DND-41 (cell line): Measurements from ENCODE around the gene TTC39B.
A peak's percentile ranks its signal among the peaks of the same experiment; 100 is the strongest.

Experiments used
- ATAC-seq: fragments of 200-7000 bp; cut with Tn5 transposase; 3 replicates; pipeline ENCODE4 v1.9.1; 2021; ENCODE audit warnings: low read depth; ENCODE audit not compliant: insufficient read depth
- DNase-seq: peaks from one replicate; pipeline ENCODE4 v3.0.0-alpha.2; 2020
- H2AFZ ChIP-seq: 2 replicates; pipeline ENCODE4 v1.6.0; 2012; ENCODE audit warnings: low read depth, low read length
- H3K27ac ChIP-seq: 2 replicates; pipeline ENCODE4 v1.5.1; 2012; ENCODE audit warnings: low read length, inconsistent platforms
- H3K27me3 ChIP-seq: fragments of 200-600 bp; sonication (generic); 2 replicates; pipeline ENCODE4 v1.6.0; 2012; ENCODE audit warnings: low read length, mild to moderate bottlenecking, inconsistent platforms; ENCODE audit not compliant: insufficient read depth, poor library complexity
- H3K36me3 ChIP-seq: 2 replicates; pipeline ENCODE4 v1.5.1; 2012; ENCODE audit warnings: low read length, inconsistent platforms; ENCODE audit not compliant: insufficient read depth
- H3K4me1 ChIP-seq: 2 replicates; pipeline ENCODE4 v1.5.1; 2012; ENCODE audit warnings: mild to moderate bottlenecking, low read length; ENCODE audit not compliant: insufficient read depth
- H3K4me2 ChIP-seq: 2 replicates; pipeline ENCODE4 v1.6.0; 2012; ENCODE audit warnings: mild to moderate bottlenecking, moderate library complexity, low read length, inconsistent platforms; ENCODE audit not compliant: insufficient read depth
- H3K4me3 ChIP-seq, 2 experiments: fragments of 200-600 bp in 1 of 2; shearing (Covaris generic) in 1 of 2; 2 replicates each; pipeline ENCODE4 v1.5.1; 2012 to 2016; ENCODE audit warnings: inconsistent platforms in 2 of 2, low read length in 2 of 2, mild to moderate bottlenecking in 2 of 2, low read depth in 1 of 2, moderate library complexity in 1 of 2
- H3K79me2 ChIP-seq: 2 replicates; pipeline ENCODE4 v1.6.0; 2012; ENCODE audit warnings: low read length, inconsistent platforms; ENCODE audit not compliant: insufficient read depth
- H3K9ac ChIP-seq: 2 replicates; pipeline ENCODE4 v1.6.0; 2012; ENCODE audit warnings: low read depth, mild to moderate bottlenecking, inconsistent platforms, low read length, moderate library complexity
- H3K9me3 ChIP-seq: 2 replicates; pipeline ENCODE4 v1.5.1; 2012; ENCODE audit warnings: low read length, moderate library complexity, mild to moderate bottlenecking, inconsistent platforms; ENCODE audit not compliant: insufficient read depth, severe bottlenecking
- H4K20me1 ChIP-seq: 2 replicates; pipeline ENCODE4 v1.6.0; 2012; ENCODE audit warnings: low read length; ENCODE audit not compliant: insufficient read depth
- EZH2 ChIP-seq: IDR thresholded peaks from 3 replicates; pipeline ENCODE4 v1.6.1; 2012; ENCODE audit warnings: borderline replicate concordance, low read depth, mild to moderate bottlenecking, moderate library complexity, low read length, inconsistent platforms; ENCODE audit not compliant: severe bottlenecking
- TF ChIP-seq, protein P1 (sequence below): IDR thresholded peaks from 2 replicates; pipeline ENCODE4 v1.5.1; 2012; ENCODE audit warnings: borderline replicate concordance, low read length, moderate library complexity, mild to moderate bottlenecking; ENCODE audit not compliant: poor library complexity, severe bottlenecking; ENCODE audit errors: extremely low read depth

TTC39B gene

GRCh38 chr9:15213249-15213648, 93.8 kb downstream of the TTC39B start:
- H3K9me3 ChIP-seq = no peaks in the 10 kb centered on the region
- H3K9ac ChIP-seq = no peak overlapping the region
- H2AFZ ChIP-seq = no peak overlapping the region
- no peak for ATAC-seq
- TF ChIP-seq, protein P1, sequence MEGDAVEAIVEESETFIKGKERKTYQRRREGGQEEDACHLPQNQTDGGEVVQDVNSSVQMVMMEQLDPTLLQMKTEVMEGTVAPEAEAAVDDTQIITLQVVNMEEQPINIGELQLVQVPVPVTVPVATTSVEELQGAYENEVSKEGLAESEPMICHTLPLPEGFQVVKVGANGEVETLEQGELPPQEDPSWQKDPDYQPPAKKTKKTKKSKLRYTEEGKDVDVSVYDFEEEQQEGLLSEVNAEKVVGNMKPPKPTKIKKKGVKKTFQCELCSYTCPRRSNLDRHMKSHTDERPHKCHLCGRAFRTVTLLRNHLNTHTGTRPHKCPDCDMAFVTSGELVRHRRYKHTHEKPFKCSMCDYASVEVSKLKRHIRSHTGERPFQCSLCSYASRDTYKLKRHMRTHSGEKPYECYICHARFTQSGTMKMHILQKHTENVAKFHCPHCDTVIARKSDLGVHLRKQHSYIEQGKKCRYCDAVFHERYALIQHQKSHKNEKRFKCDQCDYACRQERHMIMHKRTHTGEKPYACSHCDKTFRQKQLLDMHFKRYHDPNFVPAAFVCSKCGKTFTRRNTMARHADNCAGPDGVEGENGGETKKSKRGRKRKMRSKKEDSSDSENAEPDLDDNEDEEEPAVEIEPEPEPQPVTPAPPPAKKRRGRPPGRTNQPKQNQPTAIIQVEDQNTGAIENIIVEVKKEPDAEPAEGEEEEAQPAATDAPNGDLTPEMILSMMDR = no peak
- no peak for TF ChIP-seq EZH2
- H3K27ac ChIP-seq = no peak overlapping the region
- no peaks in the 10 kb centered on the region for H4K20me1 ChIP-seq
- no peaks in the 10 kb centered on the region for H3K4me1 ChIP-seq
- H3K27me3 ChIP-seq = no peaks in the 10 kb centered on the region
- no peak overlapping the region for H3K4me2 ChIP-seq
- no peaks in the 10 kb centered on the region for H3K36me3 ChIP-seq
- DNase-seq = no peak
- H3K79me2 ChIP-seq = no peaks in the 10 kb centered on the region
- no peak overlapping the region for H3K4me3 ChIP-seq

GRCh38 chr9:15211815-15212495, 95.1 kb downstream of the TTC39B start:
- Histone ChIP-seq H4K20me1 (no peaks in the 10 kb centered on the region), H3K27ac (no peak overlapping the region), H3K36me3 (no peaks in the 10 kb centered on the region), H3K9me3 (no peaks in the 10 kb centered on the region), H2AFZ (no peak overlapping the region), H3K79me2 (no peaks in the 10 kb centered on the region), H3K4me1 (no peaks in the 10 kb centered on the region), H3K4me2 (no peak overlapping the region), H3K27me3 (no peaks in the 10 kb centered on the region), H3K9ac (no peak overlapping the region), H3K4me3 (no peak overlapping the region)
- DNase-seq = no peak
- TF ChIP-seq, protein P1 = no peak
- TF ChIP-seq EZH2 = no peak
- ATAC-seq = no peak

DNA sequence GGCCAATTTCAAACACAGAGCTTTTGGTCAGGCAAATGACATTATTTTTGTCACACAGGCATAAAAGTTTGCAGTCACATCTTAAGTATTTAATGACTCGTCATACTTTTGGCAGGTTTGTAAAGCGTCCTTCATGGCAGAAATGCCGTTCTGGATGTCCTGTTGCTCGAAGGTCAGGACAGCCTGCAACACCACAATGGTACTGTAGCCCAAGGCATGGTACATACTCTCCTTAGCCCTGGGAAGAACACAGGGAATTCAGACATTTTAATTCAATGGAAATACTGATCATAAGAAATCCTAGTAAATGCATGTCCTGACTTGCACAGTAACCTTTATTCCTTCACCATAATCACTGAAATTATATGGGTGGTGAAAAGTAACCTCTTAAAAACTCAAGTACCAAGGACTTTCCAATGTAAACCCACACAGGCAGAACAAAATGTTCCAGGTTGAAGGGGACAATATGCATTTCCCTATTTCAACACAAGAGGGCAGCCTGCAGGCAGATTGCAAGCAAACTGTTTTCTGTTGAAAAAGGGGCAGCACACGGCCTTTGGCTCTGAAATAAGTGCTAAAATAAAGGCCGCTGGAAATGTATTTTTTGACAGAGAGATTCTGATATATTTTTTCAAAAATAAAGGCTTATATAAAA, 95.7 kb downstream of the TTC39B start:
- no peak for TF ChIP-seq EZH2
- TF ChIP-seq, protein P1 = peak; percentile 85
- Histone ChIP-seq H3K4me1 (no peaks in the 10 kb centered on the region), H3K27me3 (no peaks in the 10 kb centered on the region), H3K36me3 (no peaks in the 10 kb centered on the region), H3K4me2 (no peak overlapping the region), H2AFZ (no peak overlapping the region), H3K27ac (no peak overlapping the region), H3K9me3 (no peaks in the 10 kb centered on the region), H3K79me2 (no peaks in the 10 kb centered on the region), H3K4me3 (no peak overlapping the region), H3K9ac (no peak overlapping the region), H4K20me1 (no peaks in the 10 kb centered on the region)
- peak; percentile 70 for ATAC-seq
- DNase-seq = peak; percentile 59
